Hematopoietic multipotent progenitor cell treated with erythropoietin and hydrocortisone succinate and interleukin-3 and kit ligand, for 17 days (in vitro differentiated cells): ENCODE results near the gene CARF.
"Not testable (repeated sequence)": the region's sequence is repeated elsewhere in the genome, so short reads cannot be mapped to it uniquely, and the experiment has no call there.

ENCODE experiments used
- DNase-seq: peaks from one replicate; pipeline ENCODE4 v3.0.0-alpha.2; 2015; ENCODE audit warnings: low spot score

CARF gene, protein sequence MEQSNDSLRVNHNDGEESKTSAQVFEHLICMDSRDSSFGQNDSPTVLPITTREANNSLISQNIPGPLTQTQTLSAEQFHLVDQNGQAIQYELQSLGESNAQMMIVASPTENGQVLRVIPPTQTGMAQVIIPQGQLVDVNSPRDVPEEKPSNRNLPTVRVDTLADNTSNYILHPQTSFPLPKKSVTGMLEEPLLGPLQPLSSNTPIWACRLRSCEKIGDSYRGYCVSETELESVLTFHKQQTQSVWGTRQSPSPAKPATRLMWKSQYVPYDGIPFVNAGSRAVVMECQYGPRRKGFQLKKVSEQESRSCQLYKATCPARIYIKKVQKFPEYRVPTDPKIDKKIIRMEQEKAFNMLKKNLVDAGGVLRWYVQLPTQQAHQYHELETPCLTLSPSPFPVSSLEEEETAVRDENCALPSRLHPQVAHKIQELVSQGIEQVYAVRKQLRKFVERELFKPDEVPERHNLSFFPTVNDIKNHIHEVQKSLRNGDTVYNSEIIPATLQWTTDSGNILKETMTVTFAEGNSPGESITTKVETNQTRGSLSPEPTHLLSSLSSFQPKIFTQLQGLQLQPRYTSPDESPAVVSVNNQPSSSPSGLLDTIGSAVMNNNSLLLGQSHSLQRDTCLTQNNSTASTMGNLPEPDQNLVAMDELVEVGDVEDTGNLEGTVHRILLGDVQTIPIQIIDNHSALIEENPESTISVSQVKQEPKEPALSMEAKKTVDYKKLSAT

DNA sequence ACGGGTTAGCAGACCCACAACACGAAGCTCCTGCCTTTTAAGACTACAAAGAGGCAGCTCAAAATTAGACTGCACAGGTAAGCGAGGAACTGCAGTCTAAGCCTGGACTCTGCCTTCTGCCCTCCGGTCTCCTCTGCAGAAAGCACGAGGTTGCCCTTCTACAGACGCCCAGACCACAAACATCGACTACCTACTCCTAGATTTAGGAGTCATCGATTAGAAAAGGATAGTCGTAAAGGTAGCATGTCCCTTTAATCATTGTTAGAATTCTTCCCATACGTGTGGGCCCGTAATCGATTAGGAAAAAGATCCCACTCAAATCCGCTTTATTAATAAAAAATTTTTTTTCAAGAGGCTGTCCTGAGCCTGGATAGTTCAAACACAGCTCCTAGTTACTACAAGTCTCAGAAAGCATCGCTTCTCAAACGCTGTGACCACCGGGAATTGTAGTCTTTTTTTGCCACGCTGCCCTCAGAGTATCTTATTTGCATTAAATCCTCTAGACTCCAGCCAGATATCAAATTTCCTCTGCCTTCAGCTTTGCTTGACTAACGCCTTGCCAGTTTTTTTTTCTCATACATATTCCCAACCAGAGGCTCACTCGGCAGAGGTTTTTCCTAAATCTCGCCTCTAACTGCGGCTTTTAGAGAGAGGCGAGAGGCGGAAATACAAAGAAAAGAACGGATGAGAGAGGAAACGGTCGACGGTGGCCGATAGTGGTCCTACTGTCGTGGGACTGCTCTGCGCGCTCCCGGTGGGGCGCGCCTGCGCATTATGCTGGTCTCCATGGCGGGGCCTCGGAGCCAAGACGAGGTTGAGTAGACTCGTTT, at the start of gene CARF, which contains the start of gene WDR12:
CARF (plus strand) TSS at position 764 of the 830 bp plus-strand sequence. CDS start 29,628 bp downstream, outside the sequence.
WDR12 (minus strand) TSS at position 162 of the 830 bp plus-strand sequence. CDS start 197 bp downstream, outside the sequence.
- DNase-seq: peak; percentile 90

DNA sequence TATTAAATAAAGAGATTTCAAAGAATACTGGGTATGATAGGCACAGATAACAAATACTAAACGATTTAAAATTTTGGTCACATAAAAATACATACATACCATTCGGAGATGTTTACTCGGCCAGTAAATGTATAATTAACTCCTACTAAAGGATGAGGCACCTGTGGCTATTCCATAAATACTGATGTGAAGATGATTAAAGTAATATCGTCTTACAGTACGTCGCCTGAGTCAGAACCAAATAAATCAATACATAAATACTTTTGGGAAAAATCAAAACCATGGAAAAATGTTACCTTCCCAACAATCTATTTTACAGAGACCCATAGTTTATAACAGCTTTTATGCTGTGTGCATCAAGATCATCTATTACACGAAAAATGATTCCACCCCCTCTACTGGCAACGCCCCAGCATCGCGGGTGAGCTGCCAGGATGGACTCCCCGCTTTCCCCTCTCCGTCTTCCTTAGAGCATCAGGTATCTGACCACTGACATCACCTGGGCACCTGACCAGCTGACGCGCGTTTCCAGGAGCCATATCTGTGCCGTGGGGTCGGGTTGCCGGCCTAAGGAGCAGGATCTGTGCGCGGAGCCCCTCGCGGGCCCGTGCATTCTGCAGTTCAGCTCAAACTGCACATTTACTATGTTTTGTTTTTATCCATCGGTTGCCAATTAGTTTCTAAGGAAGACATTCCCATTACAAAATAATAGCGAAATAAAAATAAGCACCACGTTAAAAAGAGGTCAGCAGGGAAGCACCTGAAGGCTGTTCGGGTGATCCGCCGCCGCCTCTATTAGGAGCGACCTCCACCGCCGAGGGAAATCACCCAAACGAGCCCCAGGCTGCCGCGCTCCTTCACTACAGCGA, 41.4 kb upstream of the CARF start:
- DNase-seq: peak; percentile 37

DNA sequence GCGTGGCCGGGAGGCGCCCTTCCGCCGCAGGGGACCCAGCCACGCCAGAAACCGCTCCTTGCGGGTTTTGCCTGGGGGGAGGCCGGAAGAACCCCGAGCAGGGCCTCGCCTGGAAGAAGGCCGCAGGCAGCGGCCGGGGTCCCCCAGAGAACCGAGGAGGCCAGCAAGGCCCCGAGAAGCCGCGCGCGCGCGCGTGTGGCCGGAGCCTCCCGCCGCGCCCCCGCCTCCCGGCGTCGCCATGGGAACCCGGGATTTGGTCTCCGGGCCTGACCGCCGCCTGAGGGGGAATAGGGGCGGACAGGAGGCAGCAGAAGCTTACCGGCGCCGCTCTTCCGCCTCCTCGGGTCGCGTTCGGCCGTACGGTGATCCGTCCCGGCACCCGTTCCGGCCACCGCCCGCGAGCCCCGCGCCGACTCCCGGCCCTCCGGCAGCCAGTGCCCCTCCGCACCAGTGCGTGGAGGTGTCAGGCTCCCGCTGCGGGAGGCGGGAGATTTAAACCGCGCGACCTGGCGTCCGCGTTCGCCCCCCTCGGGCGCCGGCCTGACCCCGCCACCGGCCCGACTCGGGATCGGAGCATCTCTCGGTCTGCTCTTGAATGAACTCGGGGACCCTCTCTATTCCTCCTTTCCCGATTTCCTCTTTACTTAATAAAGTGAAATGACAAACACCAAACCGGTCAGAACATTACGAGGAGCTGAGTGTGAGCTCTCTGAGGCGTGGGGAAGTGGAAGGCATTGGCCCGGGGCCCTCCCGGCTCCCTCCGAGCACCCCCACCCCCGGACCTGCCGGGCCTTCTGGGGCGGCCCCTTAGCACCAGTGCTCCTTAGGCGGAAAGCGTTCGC, 40.6 kb upstream of the CARF start, which contains the start of gene ICA1L:
ICA1L (minus strand) TSS at position 467 of the 842 bp plus-strand sequence. CDS start 42,757 bp downstream, outside the sequence.
- DNase-seq: no peak

DNA sequence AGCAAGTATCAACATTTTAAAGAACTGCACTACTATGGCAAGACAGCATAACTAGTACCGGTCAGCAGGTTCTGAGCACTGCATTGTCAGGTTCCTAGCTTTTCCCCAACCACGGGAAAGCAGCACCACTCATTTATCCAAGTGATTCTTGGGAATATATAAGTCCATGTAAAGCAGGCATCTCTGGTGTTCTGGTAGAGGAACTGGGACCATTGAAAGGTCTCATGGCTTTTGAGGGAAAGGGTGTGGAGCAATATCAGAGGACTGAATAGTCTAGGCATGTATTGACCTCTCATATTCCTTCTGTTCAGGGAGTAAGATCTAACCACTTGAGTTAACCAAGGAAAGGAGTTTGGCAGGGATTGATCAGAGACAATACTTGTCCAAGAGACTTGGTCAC, 34.4 kb upstream of the CARF start:
- DNase-seq: no peak

DNA sequence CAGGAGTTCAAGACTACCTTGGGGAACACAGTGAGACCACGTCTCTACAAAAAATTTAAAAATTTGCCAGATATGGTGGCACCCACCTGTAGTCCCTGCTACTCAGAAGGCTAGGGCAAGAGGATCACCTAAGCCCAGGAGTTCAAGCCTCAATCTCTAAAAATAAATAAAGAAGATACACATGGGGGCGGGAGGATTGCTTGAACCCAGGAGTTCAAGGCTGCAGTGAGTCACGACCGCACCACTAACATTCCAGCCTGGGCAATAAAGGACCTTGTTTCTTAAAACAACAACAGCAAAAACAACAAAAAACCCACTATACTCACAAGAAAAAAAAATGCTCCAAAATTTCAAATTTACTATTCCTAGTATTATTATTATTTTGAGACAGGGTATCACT, 30.5 kb upstream of the CARF start:
- no peak for DNase-seq

DNA sequence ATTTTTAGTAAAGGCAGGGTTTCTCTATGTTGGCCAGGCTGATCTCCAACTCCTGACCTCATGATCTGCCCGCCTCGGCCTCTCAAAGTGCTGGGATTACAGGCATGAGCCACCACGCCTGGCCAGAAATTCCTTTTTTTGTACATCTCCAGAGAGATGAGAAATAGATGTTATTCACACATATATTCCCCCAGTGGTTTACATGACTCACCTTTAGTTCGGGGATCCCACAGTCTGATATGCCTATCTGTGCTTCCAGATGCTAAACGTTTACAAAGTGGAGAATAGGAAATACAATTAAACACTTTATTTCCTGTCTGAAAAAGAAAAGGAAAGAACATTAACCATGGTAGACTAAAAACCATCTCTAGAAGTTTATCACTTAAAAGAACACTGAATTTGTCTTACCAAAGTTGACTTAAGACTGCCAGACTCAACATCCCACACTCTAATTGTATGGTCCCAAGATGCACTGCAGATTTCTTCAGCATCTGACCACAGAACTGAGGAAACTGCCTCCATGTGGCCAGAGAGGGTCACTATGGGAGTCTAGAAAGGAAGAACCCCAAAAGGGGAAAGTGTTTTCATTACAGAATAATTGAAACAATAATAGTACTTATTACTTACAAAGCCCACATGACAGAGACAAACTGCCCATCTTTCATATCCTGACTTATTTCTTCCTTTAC, 27.9 kb upstream of the CARF start:
- no peak for DNase-seq

DNA sequence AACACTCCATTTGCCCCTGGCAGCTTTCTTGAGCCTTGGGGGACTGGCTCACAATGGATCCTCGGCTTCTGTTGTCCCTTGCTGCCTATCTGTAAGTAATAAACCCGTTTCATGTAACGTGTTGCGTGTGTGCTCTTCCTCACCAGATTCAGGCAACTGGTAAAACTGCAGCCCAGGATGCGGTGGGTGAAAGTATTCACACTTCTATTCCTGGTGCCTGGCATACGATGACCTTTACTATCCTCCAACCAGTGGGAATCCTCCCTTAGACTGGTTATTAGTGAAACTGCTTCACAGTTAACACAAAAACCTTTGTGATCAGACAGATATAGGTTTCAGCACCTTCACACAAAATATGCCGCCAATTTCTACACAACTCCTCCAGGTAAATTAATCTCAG, 26.9 kb upstream of the CARF start:
- DNase-seq: no peak

DNA sequence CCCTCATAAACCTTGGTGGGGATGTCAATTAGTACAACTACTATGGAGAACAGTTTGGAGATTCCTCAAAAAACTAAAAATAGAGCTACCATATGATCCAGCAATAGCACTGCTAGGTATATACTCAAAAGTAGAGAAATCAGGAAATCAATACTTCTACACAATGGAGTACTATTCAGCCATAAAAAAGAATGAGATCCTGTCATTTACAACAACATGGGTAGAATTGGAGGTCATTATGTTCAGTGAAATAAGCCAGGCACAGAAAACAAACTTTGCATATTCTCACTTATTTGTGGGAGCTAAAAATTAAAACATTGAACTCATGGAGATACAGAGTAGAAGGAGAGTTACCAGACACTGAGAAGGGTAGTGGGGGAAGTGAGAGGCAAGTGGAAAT, 6.6 kb upstream of the CARF start:
- DNase-seq: not testable (repeated sequence)

DNA sequence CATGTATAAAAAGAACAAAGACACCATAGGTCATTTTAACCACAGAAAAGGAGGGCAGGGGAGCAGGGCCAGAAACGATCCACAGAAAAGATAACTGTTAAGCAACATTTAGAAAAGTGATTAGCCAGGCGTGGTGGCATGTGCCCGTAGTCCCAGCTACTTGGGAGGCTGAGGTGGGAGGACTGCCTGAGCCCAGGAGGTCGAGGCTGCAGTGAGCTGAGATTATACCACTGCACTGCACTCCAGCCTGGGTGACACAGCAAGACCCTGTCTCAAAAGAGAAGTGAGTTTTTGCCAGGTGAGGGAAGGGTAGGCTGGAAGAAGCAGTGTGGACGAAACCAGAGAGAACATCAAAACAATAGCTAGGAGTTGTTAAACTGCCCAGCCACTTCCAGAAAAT, 3.9 kb upstream of the CARF start:
- no peak for DNase-seq

DNA sequence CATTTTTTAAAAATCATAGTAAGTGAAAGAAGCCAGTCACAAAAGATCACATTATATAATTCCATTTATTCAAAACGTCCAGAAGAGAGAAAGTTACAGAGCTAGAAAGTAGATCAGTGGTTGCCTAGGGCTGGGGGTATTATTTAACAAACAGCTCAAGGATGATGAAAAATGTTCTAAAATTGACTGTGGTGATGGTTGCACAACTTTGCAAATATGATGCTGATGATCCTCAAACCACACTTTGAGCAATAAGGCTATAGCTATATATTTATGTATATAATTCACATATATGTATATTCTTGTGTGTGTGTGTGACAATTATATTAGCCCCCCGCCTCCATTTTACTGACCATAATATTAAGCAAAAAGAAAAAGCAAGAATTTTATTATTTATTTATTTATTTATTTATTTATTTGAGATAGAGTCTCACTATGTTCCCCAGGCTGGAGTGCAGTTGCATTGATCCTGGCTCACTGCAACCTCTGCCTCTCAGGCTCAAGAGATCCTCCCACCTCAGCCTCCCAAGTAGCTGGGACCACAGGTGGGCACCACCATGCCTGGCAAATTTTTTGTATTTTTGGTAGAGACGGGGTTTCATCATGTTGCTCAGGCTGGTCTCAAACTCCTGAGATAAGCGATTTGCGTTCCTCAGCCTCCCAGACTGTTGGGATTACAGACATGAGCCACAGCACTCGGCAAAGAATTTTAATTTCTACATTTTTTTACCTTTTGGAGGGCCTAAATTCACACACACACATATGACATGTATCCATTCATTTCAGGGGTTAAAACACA, 2.5 kb upstream of the CARF start:
- no peak for DNase-seq

DNA sequence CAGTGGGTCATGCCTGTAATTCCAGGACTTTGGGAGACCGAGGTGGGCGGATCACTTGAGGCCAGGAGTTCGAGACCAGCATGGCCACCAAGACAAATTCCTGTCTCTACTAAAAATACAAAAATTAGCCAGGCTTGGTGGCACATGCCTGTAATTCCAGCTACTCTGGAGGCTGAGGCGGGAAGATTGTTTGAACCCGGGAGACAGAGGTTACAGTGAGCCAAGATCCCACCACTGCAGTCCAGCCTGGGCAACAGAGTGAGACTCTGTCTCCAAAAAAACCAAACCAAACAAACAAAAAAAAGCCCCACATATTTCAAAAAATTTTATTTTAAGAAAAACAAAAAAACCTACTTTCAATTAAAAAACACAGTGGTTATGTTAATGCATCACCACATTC, 1.8 kb upstream of the CARF start:
- not testable (repeated sequence) for DNase-seq

DNA sequence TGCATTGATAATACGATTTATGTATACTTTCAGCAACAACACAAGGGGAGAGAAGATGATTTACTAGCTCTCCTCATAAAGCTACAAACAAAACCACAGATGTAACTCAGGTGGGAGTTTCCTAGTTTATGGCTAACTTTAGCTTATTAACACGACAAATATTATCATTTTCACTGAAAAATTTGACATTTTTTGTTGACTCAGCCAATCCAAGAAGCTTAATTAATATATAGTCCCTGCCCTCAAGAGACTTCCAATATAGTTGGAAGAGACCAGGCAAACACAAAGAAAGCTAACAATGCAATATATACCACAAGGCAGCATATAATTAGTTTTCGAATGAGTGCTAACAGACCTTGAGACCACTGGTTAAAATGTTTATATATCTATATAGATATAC, 1.4 kb upstream of the CARF start:
- DNase-seq: peak; percentile 14

DNA sequence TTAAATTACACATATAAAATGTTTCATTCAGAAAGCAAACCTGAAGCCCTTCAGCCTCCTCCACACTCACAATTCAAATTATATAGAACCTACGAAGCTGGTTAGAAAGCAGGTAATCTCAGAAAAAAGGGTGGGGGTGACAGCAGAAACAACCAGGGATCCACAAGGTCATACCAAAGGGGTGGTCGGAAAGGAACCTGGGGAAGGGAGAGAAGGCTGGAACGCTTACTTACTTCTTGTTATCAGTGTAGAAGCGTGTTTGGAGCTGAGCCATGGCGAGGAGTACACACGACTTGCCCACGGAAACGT, 918 bp upstream of the CARF start:
- no peak for DNase-seq

DNA sequence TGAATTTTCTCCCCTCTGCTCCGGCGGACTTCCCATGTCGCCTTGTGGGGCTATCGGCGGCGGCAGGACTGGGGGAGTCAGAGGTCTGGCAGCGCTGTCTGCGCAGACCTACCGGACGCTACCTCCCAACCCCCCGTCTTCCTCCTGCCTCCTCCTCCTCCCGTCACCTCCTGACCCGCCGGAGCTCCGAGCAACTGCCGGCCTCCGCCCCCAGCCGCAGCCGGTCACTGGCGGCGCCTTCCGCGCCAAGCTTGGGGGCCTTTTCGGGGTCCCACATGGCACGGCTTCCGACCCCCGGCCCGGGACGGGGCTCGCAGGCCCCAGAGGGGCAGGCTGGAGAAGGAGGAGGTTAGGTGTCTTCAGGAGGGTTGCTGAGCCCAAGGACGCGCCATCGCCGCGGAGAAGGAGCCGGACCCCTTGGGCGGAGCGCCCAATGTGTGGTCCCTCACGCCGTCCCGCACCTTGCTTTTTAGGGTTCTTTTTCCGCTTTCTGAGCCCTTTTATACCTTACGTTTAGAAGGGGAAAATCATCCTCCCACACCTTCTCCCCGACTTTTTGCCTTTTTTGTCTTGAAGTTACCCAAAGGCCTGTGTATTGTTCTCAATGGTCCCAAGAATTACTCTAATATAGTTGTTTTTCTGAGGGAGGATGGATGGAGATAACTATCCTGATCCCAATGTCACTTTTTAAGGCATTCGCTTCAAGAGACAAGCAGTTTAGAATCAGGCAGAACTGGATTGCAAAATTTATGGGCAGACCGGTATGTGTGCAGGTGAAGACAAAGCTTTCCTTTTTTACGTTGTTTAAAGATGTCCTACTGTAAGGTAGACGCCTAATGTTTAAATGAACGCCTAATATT, 497 bp downstream of the CARF start:
- not testable (repeated sequence) for DNase-seq

DNA sequence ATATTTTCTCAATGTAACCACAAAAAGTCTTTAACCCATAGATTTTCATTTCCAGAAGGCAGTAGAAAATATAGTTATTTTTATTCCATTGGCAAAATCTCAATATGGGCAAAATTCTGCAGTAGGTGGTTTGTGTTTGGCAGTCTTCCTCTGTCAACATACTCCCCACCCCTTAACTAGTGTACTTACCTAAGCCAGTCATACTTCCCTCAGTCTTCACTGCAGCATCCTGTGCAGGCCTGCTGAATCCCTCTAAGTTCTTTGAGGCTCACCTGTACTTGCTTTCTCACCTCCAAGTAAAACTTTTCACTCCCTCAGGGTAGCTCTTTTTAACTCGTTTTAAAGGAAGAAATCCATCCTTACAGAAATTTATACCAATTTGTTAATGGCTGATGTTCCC, 6.8 kb downstream of the CARF start:
- no peak for DNase-seq

DNA sequence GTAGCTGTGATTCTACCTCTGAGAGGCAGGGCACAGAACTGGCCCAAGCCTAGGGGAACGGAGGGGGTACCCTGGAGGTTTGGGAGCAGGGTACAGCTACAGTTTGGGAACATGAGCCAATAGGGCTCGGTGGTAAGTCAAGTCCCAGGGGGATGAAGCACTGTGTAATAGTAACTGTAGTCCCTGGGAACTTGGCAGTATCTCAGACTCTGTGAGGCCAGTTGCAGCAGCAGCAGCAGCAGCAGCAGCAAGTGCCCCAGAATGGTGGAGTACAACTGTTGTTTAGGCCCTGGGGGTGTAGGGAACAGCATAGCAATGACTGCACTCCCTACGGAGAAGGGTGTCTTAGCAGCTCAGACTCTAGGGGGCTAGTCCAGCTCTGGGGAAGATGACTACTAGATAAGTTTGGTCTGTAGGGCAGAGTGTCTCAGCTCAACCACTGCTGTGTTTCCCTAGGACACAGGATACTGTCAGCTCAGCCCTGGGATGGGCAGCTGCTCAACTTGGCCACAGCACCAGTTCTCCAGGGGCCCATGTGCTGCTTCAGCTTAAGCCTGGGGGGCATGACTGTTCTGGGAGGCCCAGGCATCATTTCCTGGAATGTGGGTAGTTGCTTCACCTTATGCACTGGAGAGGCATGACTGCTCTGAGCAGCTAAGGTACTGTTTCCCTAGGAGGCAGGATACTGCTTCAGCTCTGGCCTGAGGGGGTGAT, 20.5 kb downstream of the CARF start:
- DNase-seq: no peak

DNA sequence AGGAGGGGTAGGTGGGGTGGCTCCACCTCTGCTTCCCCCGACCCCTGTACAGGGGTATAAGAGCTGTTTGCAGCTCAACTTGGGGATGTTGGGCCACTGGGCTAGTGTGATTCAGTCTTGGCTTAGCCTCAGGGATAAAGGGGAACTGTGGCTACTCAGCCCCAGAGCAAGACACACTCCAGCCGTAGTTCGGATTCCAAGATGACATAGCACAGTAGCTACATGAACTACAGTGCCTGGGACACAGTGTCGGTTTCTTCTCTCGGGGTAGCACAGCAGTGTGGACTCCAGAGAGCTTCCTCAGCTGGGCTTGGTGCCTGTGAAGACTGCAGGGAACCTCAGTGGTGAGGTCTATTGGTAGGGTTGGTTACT, 21.1 kb downstream of the CARF start:
- no peak for DNase-seq

DNA sequence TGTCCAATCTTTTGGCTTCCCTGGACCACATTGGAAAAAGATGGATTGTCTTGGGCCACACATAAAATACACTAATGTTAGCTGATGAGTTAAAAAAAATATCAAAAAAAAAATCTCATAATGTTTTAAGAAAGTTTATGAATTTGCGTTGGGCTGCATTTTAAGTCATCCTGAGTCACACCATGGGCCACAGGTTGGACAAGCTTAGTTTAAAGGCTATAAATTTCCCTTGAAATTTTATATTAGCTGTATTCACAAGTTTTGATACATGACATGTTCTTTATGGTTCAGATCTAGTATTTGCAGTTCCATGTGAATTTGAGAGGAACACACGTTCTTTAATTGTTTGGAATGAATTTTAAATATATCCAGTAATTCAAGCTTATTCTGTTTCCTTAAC, 21.9 kb downstream of the CARF start:
- no peak for DNase-seq
